GM19351 (cell line): ENCODE data around the gene DNAJB8.

Experiments used
- ATAC-seq: cut with Tn5 transposase; IDR thresholded peaks from one replicate; pipeline ENCODE4 v1.9.1; 2021; ENCODE audit warnings: mild to moderate bottlenecking, moderate library complexity; ENCODE audit not compliant: unreplicated experiment

DNAJB8 gene

GRCh38 chr3:128483657-128484403 is 17.1 kb upstream of the DNAJB8 start:
- ATAC-seq, result no peak

- ATAC-seq, result no peak
Measured at GRCh38 chr3:128482666-128483656, 16.3 kb upstream of the DNAJB8 start.

- no peak for ATAC-seq
Measured at GRCh38 chr3:128482175-128482574, 15.5 kb upstream of the DNAJB8 start.

GRCh38 chr3:128481438-128481942 is 14.8 kb upstream of the DNAJB8 start:
- ATAC-seq, result no peak

- ATAC-seq, result no peak
Measured at GRCh38 chr3:128480717-128481437, 14.2 kb upstream of the DNAJB8 start.

GRCh38 chr3:128480278-128480677 is 13.6 kb upstream of the DNAJB8 start:
- no peak for ATAC-seq

GRCh38 chr3:128479558-128480086 is 12.9 kb upstream of the DNAJB8 start:
- ATAC-seq, result no peak

GRCh38 chr3:128478576-128479506 is 12.2 kb upstream of the DNAJB8 start:
- ATAC-seq, result no peak

- no peak for ATAC-seq
Measured at GRCh38 chr3:128476659-128477058, 10.0 kb upstream of the DNAJB8 start.

- no peak for ATAC-seq
Measured at GRCh38 chr3:128475355-128475754, 8.7 kb upstream of the DNAJB8 start.

- no peak for ATAC-seq
Measured at GRCh38 chr3:128473737-128474136, 7.0 kb upstream of the DNAJB8 start.

- ATAC-seq, result no peak
Measured at GRCh38 chr3:128473180-128473519, 6.5 kb upstream of the DNAJB8 start.

GRCh38 chr3:128472449-128473179 is 5.9 kb upstream of the DNAJB8 start:
- ATAC-seq, result no peak

- no peak for ATAC-seq
Measured at GRCh38 chr3:128471720-128472119, 5.0 kb upstream of the DNAJB8 start.

- ATAC-seq, result no peak
Measured at GRCh38 chr3:128471110-128471509, 4.4 kb upstream of the DNAJB8 start.

- ATAC-seq, result no peak
Measured at GRCh38 chr3:128470134-128470899, 3.6 kb upstream of the DNAJB8 start.

- no peak for ATAC-seq
Measured at GRCh38 chr3:128469556-128469955, 2.9 kb upstream of the DNAJB8 start.

GRCh38 chr3:128468791-128469527 is 2.3 kb upstream of the DNAJB8 start:
- ATAC-seq, result no peak
